ENCODE results near the gene ODC1. TPM values are rescaled to one million over a fixed set of nuclear protein-coding genes. Genes with fewer than 3 reads are reported as not detected.

Gene ODC1
- total RNA-seq, 3 donors from 2014 or later, result 581 to 619 (median 602) TPM

DNA sequence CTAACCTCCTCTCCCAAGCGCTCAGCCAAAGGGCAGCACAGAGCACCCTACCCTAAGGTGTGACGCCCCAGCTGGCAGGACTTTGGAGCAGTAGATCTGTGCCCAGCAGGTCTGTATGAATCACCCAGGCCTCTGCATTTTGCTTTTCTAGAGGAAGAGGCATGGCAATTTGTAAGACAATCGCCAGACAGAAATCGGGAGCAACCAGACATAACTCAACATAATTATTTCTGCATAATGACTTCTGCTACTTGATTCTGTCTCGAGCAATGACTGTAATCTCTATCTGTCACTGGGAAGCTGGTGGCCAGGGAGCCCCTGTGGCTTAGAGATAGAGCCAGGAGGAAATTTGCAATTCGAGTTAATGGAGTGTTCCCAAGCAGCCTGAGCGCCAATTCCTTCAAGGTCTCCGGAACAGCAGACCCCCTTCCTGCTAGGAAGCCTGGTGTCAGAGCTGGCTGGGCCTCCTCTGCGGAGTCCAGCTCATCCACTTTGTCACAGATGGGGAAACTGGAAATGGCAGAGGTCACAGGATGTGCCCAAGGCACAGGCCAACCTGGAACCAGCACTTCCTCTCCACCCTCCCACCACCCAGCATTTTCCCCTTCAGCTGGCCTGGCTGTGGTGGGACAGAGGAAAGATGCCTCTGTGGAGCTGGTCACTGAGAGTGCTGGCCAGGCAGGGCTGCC lies 55.0 kb downstream of the ODC1 start:
- Mint-ChIP-seq H3K9me3 (no peaks in the 10 kb centered on the region), H3K36me3 (ENCODE audit: insufficient read depth) (peaks cover 10% of the 10 kb centered on the region), H3K4me3 (no peak overlapping the region), H3K27me3 (ENCODE audit: low read depth) (no peaks in the 10 kb centered on the region), H3K4me1 (ENCODE audit: low read depth) (peaks cover 52% of the 10 kb centered on the region)
- DNase-seq (no peak), ATAC-seq (no peak)

DNA sequence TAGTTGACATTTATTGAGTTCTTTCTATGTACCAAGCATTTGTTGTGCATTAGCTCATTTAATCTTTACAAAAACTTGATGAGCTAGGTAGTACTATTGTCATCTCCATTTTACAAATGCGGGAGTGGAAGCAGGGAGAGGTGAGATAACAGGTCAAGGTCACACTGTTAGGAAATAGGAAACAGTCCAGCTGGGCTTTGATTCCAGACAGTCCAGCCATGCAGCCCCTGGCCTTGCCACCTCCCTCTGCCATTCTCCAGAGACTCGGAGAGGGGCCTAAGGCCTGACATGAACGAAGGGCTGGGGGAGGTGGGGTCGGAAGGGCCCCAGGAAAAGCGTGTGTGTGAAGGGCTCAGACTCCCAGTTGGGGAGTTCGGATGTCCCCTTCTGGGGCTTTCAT lies 55.6 kb downstream of the ODC1 start:
- H3K9me3 Mint-ChIP-seq, result no peaks in the 10 kb centered on the region
- peaks cover 8% of the 10 kb centered on the region for H3K36me3 Mint-ChIP-seq (ENCODE audit: insufficient read depth)
- peaks cover 55% of the 10 kb centered on the region for H3K4me1 Mint-ChIP-seq (ENCODE audit: low read depth)
- no peak for DNase-seq
- ATAC-seq, result no peak
- H3K27me3 Mint-ChIP-seq (ENCODE audit: low read depth), result no peaks in the 10 kb centered on the region
- H3K4me3 Mint-ChIP-seq, result no peak overlapping the region

GRCh38 chr2:10392100-10392499 lies 56.0 kb downstream of the ODC1 start:
- H3K4me3 Mint-ChIP-seq, result no peak overlapping the region

DNA sequence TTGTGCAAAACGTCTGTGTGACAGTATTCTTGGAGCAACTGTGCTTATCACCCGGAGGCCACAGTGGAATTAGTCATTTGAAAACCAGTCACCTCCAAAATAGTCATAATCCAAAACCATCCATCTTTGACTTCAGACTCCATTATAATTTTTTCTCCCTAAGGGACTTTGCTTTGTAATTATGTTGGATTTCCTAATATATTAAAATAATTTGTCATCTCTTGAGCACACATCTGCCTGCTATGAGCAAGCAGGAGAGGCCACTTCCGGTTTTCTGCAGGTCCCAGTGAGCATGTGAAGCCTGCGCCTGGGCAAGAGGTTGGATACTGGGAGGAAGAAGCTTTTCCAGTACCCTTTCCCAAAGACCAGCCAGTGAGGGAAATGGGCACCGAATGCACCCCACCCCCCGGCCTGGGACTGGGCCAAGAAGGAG lies 57.7 kb downstream of the ODC1 start:
- Mint-ChIP-seq H3K4me1 (ENCODE audit: low read depth) (peaks cover 68% of the 10 kb centered on the region), H3K36me3 (ENCODE audit: insufficient read depth) (peaks cover 9% of the 10 kb centered on the region), H3K27me3 (ENCODE audit: low read depth) (no peaks in the 10 kb centered on the region), H3K9me3 (no peaks in the 10 kb centered on the region), H3K4me3 (no peak overlapping the region)
- DNase-seq (no peak), ATAC-seq (no peak)

More at GRCh38 chr2:10392100-10392499, 56.0 kb downstream of the ODC1 start:
- Mint-ChIP-seq H3K4me1 (ENCODE audit: low read depth) (peaks cover 58% of the 10 kb centered on the region), H3K9me3 (no peaks in the 10 kb centered on the region), H3K27me3 (ENCODE audit: low read depth) (no peaks in the 10 kb centered on the region), H3K36me3 (ENCODE audit: insufficient read depth) (peaks cover 9% of the 10 kb centered on the region)
- DNase-seq, result no peak
- no peak for ATAC-seq

Other genes starting within 250 kb of the ODC1 start
- gene HPCAL1, start 145.4 kb downstream of the ODC1 start, total RNA-seq, result 10 to 100 TPM; 40.8 to 44.7 (median 43.3) TPM
- gene NOL10, start 241.6 kb upstream of the ODC1 start, total RNA-seq, result 10 to 100 TPM; 63.2 to 74.8 (median 69.2) TPM